K562 (cell line): ENCODE results near the gene PAFAH1B1.

Experiments
- MAX ChIP-seq: sonication (generic); formaldehyde crosslinking; IDR thresholded peaks from 2 replicates; pipeline ENCODE4 v1.9.0; 2022; ENCODE audit warnings: mild to moderate bottlenecking, missing genetic modification reagents
- RBFOX2 ChIP-seq: fragments of 200-400 bp; formaldehyde crosslinking; IDR thresholded peaks from 2 replicates; pipeline ENCODE4 v1.6.1; 2017; ENCODE audit warnings: low read depth, mild to moderate bottlenecking, low read length, moderate library complexity
- REST ChIP-seq, 2 experiments: fragments of 450-650 bp; formaldehyde crosslinking in 1 of 2; IDR thresholded peaks; 2 replicates each; pipeline versions ENCODE4 v1.4.0 to v1.6.1; 2014 to 2020; ENCODE audit warnings: mild to moderate bottlenecking in 2 of 2, borderline replicate concordance in 1 of 2, low read depth in 1 of 2
- ZBED1 ChIP-seq: IDR thresholded peaks from 2 replicates; pipeline ENCODE4 v1.6.1; 2014
- ZBTB1 ChIP-seq: sonication (generic); formaldehyde crosslinking; IDR thresholded peaks from 2 replicates; pipeline ENCODE4 v1.8.1; 2023; ENCODE audit warnings: missing genetic modification reagents, low read depth, mild to moderate bottlenecking, borderline replicate concordance
- ZNF274 ChIP-seq: IDR thresholded peaks from 2 replicates; pipeline ENCODE4 v1.6.1; 2011; ENCODE audit warnings: low read depth, mild to moderate bottlenecking, low read length, moderate library complexity, borderline replicate concordance
- ZNF431 ChIP-seq: sonication (generic); formaldehyde crosslinking; IDR thresholded peaks from 2 replicates; pipeline ENCODE4 v1.8.0; 2022; ENCODE audit warnings: mild to moderate bottlenecking, missing genetic modification reagents

- TF ChIP-seq ZNF431 (no peak), REST (IDR thresholded peaks at IDR 0.05; ENCODE audit: borderline replicate concordance) (no peak), REST (CRISPR knock-in tag; IDR thresholded peaks at IDR 0.05; ENCODE audit: low read depth) (no peak), RBFOX2 (no peak), ZBTB1 (CRISPR knock-in tag) (no peak), MAX (CRISPR knock-in tag) (no peak), ZNF274 (no peak), ZBED1 (no peak)
Observed at GRCh38 chr17:2611627-2612026, 18.2 kb downstream of the PAFAH1B1 start.
